NCI-H446 treated with DMSO at 0.1 percent for 48 hours (cell line): ENCODE measurements around the gene MAN1A1.
"Not testable (repeated sequence)": the region's sequence is repeated elsewhere in the genome, so short reads cannot be mapped to it uniquely, and the experiment has no call there.

ENCODE experiments used
- DNase-seq: peaks from one replicate; lab custom pipeline; 2025; lab: John Stamatoyannopoulos, UW

Gene MAN1A1

DNA sequence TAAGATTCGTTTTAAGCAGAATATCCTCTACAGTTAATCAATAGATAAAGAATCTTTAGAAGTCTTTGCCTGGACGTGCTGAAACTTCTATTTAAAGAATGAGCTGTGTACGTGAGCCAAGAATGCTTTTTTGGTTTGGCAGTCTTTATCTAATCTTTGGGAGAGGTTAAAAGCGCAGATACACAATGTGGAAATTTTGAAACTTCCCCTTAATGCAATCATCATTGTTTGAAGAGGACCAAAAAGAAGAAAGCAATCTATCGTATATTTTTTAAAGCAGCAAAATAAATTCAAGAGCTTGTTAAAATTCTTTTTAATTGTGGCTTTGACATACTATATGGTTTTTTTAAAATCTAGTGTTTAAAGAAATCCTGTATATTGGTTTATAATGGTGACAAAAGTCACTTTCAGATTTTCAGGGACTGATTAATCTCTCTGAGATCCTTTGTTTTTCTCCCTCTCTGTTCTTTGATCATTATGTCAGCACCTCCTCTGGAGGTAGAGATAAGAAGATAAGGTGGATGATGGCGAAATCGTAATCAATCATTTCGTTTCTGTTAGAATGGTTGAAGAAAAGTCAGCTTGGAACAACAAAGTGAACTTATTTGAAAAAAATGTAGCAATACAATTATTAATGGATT lies 179.0 kb downstream of the MAN1A1 start:
- no peak for DNase-seq

DNA sequence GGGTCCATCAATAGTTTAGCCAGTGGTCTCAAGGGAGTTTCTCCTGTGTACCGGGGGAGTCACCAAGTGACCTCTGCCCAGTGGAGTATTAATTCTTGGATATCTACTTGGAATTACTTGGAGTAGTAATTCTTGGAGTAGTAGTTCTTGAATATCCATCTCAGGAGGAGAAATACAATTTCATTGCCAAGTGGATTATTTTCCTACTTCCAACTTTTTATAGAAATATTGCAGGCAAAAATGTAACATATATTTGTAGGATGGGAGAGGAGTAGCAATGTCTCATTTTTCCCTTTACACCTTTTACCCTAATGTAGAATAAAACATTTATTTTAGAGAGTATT lies 179.5 kb downstream of the MAN1A1 start:
- no peak for DNase-seq

DNA sequence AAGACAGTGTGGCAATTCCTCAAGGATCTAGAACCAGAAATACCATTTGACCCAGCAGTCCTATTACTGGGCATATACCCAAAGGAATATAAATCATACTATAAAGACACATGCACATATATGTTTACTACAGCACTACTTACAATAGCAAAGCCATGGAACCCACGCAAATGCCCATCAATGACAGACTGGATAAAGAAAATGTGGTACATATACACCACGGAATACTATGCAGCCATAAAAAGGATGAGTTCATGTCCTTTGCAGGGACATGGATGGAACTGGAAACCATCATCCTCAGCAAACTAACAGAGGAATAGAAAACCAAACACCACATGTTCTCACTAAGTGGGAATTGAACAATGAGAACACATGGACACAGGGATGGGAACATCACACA lies 180.2 kb downstream of the MAN1A1 start:
- not testable (repeated sequence) for DNase-seq

DNA sequence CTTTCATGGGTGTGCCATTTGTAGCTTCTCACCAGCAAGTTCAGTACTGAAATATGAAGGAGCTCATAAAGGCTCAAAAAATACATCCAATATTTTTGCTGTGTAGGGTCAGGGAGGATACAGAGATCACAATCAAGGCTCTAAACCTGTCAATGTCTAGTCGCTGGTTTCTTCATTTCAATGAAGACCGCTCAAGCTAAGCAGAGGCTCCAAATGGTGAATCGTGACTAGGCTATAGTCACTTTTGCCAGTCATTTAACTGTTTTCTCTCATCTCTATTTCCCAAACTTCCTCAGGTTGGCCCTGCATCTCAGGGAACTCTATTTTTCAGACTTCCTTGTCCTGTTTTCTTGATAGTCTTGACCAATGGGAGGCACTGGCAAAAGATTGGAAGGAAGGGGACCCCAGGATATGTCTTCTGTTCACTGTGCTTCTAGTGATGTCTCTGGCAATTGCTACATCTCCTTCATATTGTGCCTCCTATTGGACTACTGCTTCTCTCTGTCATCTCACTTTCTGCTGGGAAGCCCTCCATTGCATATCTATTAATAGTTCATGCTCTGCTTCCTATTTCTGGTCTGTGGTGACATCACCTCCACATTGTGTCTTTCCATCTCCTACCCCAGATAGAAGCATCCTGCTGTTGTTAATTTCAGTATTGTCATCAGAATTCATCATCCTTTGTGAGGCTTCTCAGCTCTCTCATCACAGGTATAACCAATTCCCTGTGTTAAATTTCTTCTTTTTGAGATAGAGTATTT lies 183.4 kb downstream of the MAN1A1 start:
- DNase-seq: no peak

DNA sequence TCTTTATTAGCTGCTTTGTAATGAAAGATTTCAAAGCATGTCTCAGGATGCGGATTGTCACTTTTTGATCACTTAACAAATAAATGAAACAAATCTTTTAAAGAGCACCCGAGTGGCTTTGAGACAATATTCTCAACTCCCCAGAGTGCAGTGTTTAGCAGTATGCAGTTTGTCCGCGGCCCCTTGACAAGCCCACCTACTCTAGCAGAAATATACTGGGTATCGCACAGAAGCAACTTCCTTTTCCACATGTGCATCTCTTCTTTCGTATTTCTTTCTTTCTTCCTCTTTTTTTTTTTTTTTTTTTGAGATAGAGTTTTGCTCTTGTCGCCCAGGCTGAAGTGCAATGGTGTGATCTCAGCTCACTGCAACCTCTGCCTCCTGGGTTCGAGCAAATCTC lies 186.6 kb downstream of the MAN1A1 start:
- DNase-seq: no peak

DNA sequence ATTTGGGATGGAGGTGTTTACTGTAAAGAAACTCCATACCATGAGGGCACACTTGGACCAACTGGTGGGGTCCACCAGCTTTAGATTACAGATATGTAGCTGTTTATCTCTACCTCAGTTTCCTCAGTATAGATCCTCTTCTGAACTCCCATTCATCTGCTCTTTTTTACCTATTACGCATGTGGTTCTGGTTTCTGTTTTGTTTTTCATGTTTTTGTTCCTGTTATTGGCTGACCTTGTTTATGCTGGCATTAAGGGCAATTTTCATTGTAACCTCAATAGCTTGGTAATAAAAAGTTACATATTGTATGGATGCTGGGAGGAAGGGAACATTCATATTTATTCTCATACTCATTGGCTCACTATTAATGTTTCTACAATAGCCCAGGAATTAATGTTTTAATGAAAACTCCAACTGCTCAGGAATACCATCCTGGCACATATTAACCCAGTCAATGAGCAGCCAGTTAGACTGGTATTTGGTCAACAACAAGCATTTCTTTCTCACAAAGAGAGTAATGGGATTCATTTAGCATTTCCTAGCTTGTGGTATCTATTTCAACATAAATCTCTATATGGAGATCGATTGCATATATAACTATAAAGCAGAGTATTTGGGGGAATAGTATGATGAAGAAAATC lies 187.3 kb downstream of the MAN1A1 start:
- no peak for DNase-seq

DNA sequence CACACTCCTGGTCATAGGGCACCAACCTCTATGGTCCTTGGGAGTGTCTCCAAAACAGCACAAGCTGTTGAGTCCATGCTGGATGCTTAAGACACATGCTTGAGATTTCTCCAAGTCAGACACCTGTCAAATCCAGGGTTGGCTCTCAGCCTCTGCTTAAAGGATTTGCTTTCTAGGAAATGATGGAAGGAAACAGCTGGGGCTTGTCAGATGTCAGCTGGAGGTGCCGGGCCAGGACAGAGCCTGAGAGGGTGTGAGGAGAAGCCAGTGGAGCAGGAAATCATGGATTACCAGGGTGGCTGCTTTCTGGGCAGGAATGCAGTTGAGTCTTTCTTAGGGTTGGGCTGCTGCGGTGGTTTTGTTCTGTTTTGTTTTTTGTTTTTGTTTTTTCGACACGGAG lies 188.1 kb downstream of the MAN1A1 start:
- no peak for DNase-seq

DNA sequence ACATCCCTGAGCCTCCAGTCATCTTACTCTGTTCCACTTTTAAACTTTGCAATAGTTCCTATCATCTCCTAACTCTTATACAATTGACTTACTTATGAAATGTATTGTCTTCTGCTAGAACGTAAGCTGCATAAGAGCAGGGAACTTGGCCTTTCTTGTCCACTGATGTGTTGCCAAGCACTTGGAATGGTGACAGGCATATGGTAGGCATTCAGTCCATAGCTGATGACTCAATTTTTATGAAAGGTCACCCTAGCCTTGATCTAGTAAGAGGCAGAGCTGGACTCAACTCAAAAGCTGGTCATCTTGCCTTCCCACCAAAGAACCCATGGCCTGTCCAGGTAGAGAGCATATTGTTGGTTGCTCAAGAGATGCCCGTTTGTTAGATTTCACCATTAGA lies 188.7 kb downstream of the MAN1A1 start:
- no peak for DNase-seq

DNA sequence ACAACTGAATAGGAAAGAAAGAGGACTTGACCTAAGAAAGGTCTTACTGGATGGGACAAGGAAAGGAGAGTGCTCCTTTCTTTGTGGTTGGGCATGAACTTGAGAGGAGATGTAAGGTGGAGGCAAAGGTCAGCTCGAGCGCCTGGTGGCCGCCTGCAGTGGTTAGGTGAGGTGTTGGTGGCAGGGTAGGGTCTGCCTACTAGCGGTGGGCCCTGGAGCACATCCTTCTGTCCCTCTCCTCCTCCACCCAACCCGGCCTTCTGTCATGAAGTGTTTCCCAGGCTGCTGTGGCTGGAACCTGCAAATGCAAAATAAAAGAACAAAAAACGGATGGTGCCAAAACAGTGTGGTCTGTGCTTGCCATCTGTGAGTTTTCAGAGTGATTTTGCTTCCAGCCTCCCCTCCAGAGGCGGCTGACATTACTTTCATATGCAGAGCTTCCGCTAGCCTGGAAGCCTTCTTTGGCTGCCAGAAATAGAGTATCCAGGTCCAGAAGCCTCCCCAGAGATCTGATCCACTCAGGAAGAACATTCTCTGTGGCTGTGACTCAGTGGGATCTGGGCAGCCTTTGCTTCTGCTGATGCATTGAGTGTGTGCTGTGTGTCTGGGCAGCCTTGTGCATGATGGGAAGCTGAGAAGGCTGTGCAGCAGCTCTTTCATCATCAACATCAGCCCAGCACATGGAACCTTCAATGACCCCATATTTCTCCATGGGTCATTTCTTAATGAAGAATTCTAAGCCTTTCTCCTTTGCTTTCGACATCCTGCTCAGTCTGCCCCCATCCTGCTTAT lies 191.3 kb downstream of the MAN1A1 start:
- DNase-seq: peak; percentile 33

DNA sequence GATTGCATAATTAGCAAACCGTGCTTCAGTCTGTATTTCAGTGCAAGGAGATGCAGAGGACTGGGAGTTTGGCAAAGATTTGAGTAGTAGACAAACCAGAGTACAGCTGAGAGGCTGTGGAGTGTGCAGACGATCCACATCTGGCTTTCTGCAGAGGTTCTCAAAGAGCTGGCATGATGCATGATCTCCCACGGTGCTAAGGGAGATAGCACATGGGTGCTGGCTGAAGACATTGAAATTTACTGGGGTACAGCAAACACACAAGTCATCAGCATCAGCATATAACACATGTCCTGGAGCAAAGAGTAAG lies 192.1 kb downstream of the MAN1A1 start:
- no peak for DNase-seq

DNA sequence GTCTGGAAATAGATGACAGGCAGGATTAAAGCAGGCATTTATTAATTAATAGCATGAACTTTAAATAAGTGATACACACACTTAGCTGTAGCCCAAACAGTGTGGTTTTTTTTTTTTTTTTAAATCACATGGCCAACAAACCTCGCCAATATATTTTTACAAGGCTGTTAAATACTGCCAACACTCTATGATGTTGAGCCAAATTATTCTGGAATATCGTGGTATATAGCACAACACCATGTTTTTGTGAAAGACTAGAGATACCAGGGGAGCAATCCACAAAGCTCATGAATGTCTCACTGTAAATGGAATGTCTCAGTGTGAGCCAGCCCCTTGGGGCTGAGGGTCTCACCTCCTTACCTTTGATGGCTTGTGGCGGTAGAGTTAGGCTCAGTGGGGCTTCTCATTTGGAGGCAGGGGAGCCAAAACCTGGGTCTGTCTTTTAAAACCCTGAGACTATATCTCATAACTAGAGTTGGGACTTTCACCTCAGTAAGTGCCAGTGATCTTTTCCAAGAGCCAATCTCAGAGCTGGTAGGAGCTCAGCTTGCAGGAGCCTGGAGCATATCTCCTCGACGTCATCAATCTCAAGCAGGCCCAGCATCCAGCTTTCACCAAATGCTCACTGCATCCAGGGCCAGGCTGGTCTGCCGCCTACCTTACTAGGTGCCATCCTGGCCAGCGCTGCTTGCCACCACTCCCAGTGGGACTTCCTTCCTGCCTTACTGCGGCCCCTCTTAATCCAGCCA lies 192.6 kb downstream of the MAN1A1 start:
- peak; percentile 29 for DNase-seq

DNA sequence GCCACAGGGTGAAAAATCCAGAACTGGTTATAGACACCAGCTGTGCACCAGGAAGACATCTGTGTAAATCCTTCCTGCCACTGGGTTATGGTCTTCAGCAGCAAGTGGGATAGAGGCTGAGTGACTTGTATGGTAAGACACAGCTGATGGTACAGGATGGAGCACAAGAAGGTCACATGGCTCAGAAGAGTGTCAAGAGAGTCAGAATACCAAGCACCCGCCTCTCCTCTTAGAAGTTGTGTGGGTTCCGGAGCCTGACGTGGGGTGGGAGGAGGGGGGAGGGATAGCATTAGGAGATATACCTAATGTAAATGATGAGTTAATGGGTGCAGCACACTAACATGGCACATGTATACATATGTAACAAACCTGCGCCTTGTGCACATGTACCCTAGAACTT lies 193.5 kb downstream of the MAN1A1 start:
- DNase-seq: not testable (repeated sequence)

DNA sequence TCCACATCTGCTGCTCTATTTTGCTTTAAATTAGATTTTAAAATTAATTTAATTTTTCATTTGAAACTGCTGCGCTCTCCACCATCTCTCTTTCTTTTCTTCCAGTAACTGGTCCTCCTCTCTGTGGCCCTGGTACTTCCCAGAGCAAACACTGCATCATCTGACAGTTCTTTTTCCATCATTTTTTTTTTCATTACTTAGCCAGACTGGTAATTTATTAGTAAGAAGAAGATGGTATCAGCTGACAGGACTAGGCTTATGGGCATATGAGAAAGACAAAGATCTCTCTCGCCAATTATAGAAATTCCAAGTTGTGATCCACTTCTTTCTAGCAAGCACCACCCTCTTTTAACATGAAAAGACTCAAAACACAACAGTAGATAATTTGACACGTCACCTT lies 197.4 kb downstream of the MAN1A1 start:
- DNase-seq: no peak

DNA sequence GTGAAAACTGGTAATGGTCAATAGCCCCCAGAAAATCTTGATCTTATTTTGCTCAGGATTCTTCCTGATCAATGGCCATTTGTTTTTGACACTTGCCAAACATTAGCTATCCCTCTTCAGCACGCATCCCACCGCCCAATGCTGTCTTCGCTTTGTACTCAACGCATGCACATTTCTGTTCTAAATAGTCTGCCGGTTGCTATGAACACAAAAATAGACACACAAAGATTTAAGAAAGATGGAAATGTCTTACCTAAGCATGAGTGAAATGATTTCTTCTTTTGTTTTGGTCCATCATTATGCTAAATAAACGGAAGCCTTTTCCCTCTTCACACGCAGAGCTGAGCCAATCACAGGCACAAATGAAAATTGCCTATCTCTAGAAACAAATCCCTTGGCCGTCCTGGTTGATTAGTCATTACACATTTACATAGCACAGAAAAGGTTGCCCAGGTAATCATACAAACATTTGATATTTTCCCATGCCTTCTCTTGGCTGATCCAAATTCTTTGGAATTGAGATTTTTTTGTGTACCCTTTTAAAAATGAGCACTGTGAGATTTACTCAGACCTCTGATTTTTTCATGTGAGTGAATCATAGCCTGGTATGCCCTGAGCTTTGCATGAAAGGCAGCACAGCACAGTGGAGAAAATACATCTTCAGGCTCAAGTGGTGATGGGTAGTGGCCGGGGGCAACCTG lies 200.6 kb downstream of the MAN1A1 start:
- DNase-seq: no peak

DNA sequence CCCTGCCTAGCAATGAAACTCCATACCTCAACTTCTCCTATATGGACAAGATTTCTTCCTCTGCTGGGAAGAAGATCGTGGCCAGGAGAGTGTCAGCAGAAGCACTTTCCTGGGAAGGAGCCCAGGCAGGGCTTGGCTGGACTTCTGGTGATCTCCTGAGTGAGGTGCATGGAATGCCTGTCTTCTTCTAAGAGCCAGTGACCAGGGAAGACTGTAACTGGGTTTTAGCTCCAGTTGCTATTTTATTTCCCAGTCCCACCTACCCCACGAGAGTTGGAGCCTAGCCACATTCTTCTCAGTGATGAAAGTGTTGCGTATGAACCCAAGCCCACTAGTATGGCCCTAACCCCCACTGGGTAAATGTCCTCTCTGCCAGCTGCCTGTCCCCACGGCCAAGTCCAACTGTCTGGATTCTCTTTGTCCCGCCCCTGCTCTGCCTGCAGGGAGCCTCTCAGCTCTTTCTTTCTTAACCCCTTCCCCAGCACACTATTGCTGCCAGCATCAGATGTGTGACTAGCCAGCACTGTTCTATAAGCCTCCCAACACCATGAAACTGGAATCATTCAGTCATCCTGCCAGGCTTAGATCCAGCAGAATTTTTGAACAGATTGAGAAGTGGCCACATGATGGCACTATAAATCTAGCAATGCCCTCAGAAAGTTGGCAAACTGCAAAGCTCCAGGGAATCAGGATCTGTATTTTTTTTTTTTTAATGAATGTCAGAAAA lies 201.3 kb downstream of the MAN1A1 start:
- peak; percentile 86 for DNase-seq

DNA sequence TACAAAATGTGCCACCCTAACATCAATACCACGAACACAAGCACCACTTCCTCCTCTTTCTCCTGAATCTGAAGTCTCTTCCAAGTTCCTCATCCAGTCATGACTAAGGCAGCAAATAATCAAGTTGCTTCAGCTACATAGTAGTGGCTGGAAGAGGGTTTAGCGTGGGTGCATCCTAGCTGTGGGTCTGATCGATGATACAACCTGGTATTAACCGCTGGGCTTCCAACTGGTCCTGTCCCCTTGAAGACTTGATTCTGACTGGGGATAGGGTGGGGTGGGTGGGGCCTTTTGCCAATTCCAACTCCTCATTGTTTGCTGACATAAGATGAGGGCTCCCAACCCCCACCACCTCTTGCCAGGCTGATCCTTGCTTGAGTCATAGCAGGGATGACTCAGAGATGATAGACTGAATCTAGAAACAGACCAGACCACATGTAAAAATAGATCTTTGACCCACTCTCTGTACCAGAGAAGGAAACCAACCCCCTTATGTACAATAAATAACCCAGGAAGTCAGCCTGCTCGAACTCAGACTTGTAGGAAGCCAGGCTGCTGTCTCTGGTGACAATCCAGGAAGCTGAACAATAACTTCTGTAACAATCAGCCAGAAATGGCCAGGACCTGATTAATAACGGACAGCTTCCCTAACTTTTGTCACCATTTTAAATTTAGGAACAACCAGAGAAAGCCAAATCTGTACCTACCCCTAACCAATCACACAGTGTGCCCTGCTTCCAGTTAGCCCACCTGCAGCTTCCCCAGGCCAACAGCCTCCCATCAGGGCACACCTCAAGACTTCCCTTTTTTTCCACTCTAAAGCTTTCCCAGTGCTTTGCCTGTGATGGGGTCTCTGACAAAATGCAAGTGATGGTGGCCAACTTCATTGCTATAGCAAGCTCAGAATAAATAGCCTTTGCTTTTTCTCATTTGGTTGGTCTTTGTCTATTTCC lies 202.2 kb downstream of the MAN1A1 start:
- DNase-seq: peak; percentile 70

DNA sequence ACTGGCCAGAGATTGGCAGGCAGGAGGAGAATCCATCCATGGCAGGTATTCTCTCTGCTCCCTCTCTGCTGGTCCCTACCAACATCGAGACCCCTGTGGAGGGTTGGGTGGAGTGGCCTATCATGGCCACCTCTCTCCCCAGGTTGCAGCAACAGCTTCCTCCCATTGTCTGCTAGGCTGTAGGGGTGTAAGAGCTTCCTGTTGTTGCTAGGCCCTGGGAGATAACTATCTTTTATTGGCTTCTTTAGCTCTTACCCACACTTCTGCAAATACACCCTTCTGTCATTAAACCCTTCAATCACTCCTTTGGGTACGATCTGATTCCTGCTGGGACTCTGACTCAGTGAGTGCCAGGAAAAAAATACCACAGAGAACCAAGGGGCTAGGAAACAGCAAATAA lies 204.4 kb downstream of the MAN1A1 start:
- DNase-seq: no peak

DNA sequence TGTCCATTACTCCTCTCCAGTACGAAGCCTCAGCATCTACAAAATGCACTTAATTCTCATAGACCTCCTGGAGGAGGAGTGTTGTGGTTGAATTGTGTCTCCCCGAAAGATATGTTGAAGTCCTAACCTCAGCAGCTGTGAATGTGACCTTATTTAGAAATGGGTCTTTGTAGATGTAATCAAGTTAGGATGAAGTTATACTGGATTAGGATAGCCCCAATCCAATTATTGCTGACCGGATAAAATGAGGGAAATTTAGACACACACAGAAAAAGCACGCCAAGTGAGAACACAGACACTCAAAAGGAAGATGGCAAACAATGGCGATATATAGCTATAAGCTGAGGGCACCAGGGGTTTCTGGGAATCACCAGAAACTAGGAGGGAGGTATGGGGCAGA lies 206.9 kb downstream of the MAN1A1 start:
- no peak for DNase-seq

DNA sequence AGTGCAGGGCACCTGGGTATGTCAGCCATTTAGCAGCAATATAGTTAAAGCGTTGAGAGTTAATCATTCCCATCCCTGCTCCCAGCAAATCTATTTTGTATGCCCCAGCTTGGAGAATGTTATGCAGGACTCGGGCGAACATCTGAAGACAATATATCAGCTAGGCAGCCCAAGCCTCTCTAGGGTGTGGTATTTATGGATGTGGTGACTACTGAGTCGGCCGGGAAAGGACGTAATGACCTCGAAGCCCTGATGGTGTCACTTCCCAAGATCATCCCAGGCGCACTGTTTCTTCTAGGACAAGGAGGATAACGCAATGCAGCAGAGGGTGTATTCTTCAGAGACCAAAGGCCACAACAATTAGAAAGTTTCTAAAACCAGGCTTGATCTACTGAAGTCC lies 207.5 kb downstream of the MAN1A1 start:
- no peak for DNase-seq
